Nephron (organoid): ENCODE data around the gene ELL.

Experiments
- H3K27ac Mint-ChIP-seq, 3 experiments: 2 replicates each; pipeline ENCODE4 v1.8.0; 2020; ENCODE audit warnings: mixed read lengths in 3 of 3, mild to moderate bottlenecking in 2 of 3, moderate library complexity in 1 of 3
- H3K27me3 Mint-ChIP-seq: 2 replicates; pipeline ENCODE4 v1.8.0; 2021; ENCODE audit warnings: low read depth, mild to moderate bottlenecking, moderate library complexity, mixed read lengths
- H3K36me3 Mint-ChIP-seq: 2 replicates; pipeline ENCODE4 v1.8.0; 2020; ENCODE audit warnings: low read depth, mixed read lengths
- H3K4me1 Mint-ChIP-seq: 2 replicates; pipeline ENCODE4 v1.8.0; 2020; ENCODE audit warnings: mixed read lengths
- H3K4me3 Mint-ChIP-seq, 3 experiments: 2 replicates each; pipeline ENCODE4 v1.8.0; 2020; ENCODE audit warnings: mild to moderate bottlenecking in 3 of 3, mixed read lengths in 3 of 3, moderate library complexity in 2 of 3
- H3K9me3 Mint-ChIP-seq: 2 replicates; pipeline ENCODE4 v1.8.0; 2020; ENCODE audit warnings: mixed read lengths
- CTCF ChIP-seq, 3 experiments: fragments of 200-600 bp; sonication (generic); IDR thresholded peaks; one replicate each; pipeline ENCODE4 v1.5.0; 2021; ENCODE audit warnings: antibody characterized with exemption in 3 of 3; ENCODE audit not compliant: unreplicated experiment in 3 of 3

ELL gene

GRCh38 chr19:18444513-18444912, 77.4 kb downstream of the ELL start:
- H3K4me1 Mint-ChIP-seq = peaks cover 32% of the 10 kb centered on the region
- H3K27ac Mint-ChIP-seq = peak overlapping the region; percentile 37 to 61 (median 56)
- peaks cover 14% of the 10 kb centered on the region for H3K36me3 Mint-ChIP-seq
- H3K4me3 Mint-ChIP-seq = peak overlapping the region in 2 of 3 experiments; percentile 82 to 94
- no peaks in the 10 kb centered on the region for H3K9me3 Mint-ChIP-seq
- no peak for TF ChIP-seq CTCF (IDR thresholded peaks at IDR 0.05; ENCODE audit: unreplicated experiment in 3 of 3)
- H3K27me3 Mint-ChIP-seq = no peaks in the 10 kb centered on the region

GRCh38 chr19:18443831-18444230, 78.0 kb downstream of the ELL start:
- Mint-ChIP-seq H3K36me3 (peaks cover 13% of the 10 kb centered on the region), H3K27me3 (no peaks in the 10 kb centered on the region), H3K9me3 (no peaks in the 10 kb centered on the region), H3K4me3 (peak overlapping the region; percentile 54 to 94 (median 82)), H3K4me1 (peaks cover 39% of the 10 kb centered on the region), H3K27ac (peak overlapping the region; percentile 37 to 61 (median 56))
- TF ChIP-seq CTCF (IDR thresholded peaks at IDR 0.05; ENCODE audit: unreplicated experiment in 3 of 3) = no peak

- H3K4me3 Mint-ChIP-seq = peak overlapping the region; percentile 54 to 94 (median 82)
- H3K4me1 Mint-ChIP-seq = peaks cover 41% of the 10 kb centered on the region
- no peak for TF ChIP-seq CTCF (IDR thresholded peaks at IDR 0.05; ENCODE audit: unreplicated experiment in 3 of 3)
- no peaks in the 10 kb centered on the region for H3K27me3 Mint-ChIP-seq
- peaks cover 9% of the 10 kb centered on the region for H3K36me3 Mint-ChIP-seq
- H3K9me3 Mint-ChIP-seq = no peaks in the 10 kb centered on the region
- H3K27ac Mint-ChIP-seq = peak overlapping the region; percentile 37 to 56 (median 45)
Measured at GRCh38 chr19:18443406-18443805, 78.5 kb downstream of the ELL start.

GRCh38 chr19:18442941-18443340, 78.9 kb downstream of the ELL start:
- H3K27me3 Mint-ChIP-seq = no peaks in the 10 kb centered on the region
- no peaks in the 10 kb centered on the region for H3K9me3 Mint-ChIP-seq
- no peak for TF ChIP-seq CTCF (IDR thresholded peaks at IDR 0.05; ENCODE audit: unreplicated experiment in 3 of 3)
- H3K4me1 Mint-ChIP-seq = peaks cover 41% of the 10 kb centered on the region
- H3K36me3 Mint-ChIP-seq = peaks cover 5% of the 10 kb centered on the region
- peak overlapping the region; percentile 53 to 89 (median 87) for H3K27ac Mint-ChIP-seq
- peak overlapping the region; percentile 57 to 94 (median 82) for H3K4me3 Mint-ChIP-seq

- H3K4me3 Mint-ChIP-seq = peak overlapping the region; percentile 27 to 94 (median 82)
- peak overlapping the region; percentile 53 to 98 (median 89) for H3K27ac Mint-ChIP-seq
- no peaks in the 10 kb centered on the region for H3K27me3 Mint-ChIP-seq
- no peak for TF ChIP-seq CTCF (IDR thresholded peaks at IDR 0.05; ENCODE audit: unreplicated experiment in 3 of 3)
- peaks cover 37% of the 10 kb centered on the region for H3K4me1 Mint-ChIP-seq
- peaks cover 5% of the 10 kb centered on the region for H3K36me3 Mint-ChIP-seq
- H3K9me3 Mint-ChIP-seq = no peaks in the 10 kb centered on the region
Measured at GRCh38 chr19:18441804-18442788, 79.8 kb downstream of the ELL start.
